Gastrocnemius medialis (tissue), 4 donors: ENCODE results near the gene GIMAP5. TPM values are rescaled to one million over a fixed set of nuclear protein-coding genes. Genes with fewer than 3 reads are reported as not detected.

Experiments
- ATAC-seq, 2 donors: fragments of 150-250 bp; one replicate each; pipeline ENCODE4 v1.9.1; 2016
- DNase-seq, 2 donors: peaks; one replicate each; pipeline ENCODE4 v3.0.0-alpha.2; 2019
- H3K27ac ChIP-seq, 4 donors: fragments of 200-600 bp; sonication (generic); 1 replicate in 1 of 4; 2 replicates in 3 of 4; pipeline ENCODE4 v1.5.1; 2016 to 2018; ENCODE audit warnings: mild to moderate bottlenecking in 2 of 4, moderate library complexity in 1 of 4
- H3K27me3 ChIP-seq, 3 donors: fragments of 200-600 bp; sonication (generic) in 2 of 3; 1 replicate in 1 of 3; 2 replicates in 2 of 3; pipeline versions ENCODE4 v1.5.1 to v1.6.0; 2016 to 2019; ENCODE audit warnings: mild to moderate bottlenecking in 1 of 3, moderate library complexity in 1 of 3
- H3K36me3 ChIP-seq, 2 donors: fragments of 200-600 bp; sonication (generic) in 1 of 2; one replicate each; pipeline ENCODE4 v1.5.1; 2017 to 2018
- H3K4me1 ChIP-seq, 2 donors: fragments of 200-600 bp; sonication (generic) in 1 of 2; one replicate each; pipeline ENCODE4 v1.5.1; 2016 to 2017; ENCODE audit warnings: mild to moderate bottlenecking in 2 of 2
- H3K4me3 ChIP-seq, 4 donors: fragments of 200-600 bp; sonication (generic) in 3 of 4; 1 replicate in 1 of 4; 2 replicates in 3 of 4; pipeline ENCODE4 v1.5.1; 2016 to 2019; ENCODE audit warnings: mild to moderate bottlenecking in 2 of 4
- H3K9me3 ChIP-seq, 3 donors: fragments of 200-600 bp; sonication (generic) in 2 of 3; 1 replicate in 1 of 3; 2 replicates in 2 of 3; pipeline ENCODE4 v1.5.1; 2016 to 2019
- POLR2A ChIP-seq, 2 donors: fragments of 450-650 bp; IDR thresholded peaks; one replicate each; pipeline ENCODE4 v1.6.1; 2017; ENCODE audit warnings: antibody characterized with exemption in 2 of 2, mild to moderate bottlenecking in 2 of 2, moderate library complexity in 2 of 2
- in situ Hi-C, 4 donors: fragments of 200-750 bp; cut with MboI; loops; one replicate each; pipeline versions ENCODE4 v1.15.0 to v1.8.0; 2017; ENCODE audit warnings: low sequenced_read_pairs in 4 of 4
- intact Hi-C: fragments of 100-400 bp; cut with DNase I; formaldehyde crosslinking; loops from one replicate; pipeline ENCODE4 v1.15.1; 2023; ENCODE audit warnings: low total_unique reads
- total RNA-seq, 4 donors: library from RNA; depleted of rRNA; stranded (reverse); fragments of >200 nt; gene quantifications; one replicate each; pipeline versions ENCODE4 v1.1.0 to v1.2.3, GENCODE V29; 2016
- TF ChIP-seq, protein P1 (sequence below), 5 experiments: fragments of 450-650 bp in 3 of 5; fragments of 200-600 bp in 2 of 5; sonication (generic) in 2 of 5; IDR thresholded peaks in 4 of 5; conservative IDR thresholded peaks in 1 of 5; 1 replicate in 4 of 5; 2 replicates in 1 of 5; pipeline ENCODE4 v1.5.1; 2016 to 2019; ENCODE audit warnings: antibody characterized with exemption in 5 of 5, mild to moderate bottlenecking in 3 of 5, moderate library complexity in 3 of 5

The GIMAP5 gene
- total RNA-seq, 4 donors from 2014 or later, result 13.5 to 29.4 (median 15.6) TPM

DNA sequence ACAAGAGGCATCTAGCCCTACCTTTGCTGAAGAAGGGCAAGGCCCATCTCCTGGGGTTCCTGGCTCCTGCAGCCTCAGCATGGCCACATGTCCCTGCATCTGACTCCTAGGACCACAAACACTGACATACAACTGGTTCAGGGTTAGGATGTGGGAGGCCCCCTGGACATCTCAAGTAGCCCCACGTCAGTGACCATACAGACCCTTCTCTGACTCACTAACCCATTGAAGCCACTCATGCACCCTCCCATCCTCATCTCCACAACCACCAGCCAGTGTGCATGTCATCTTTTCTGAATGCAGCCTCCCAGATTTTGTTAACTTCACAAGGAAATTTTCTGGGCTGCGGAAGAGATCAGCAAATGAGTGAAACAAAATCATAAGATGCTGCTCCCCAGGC, 44.7 kb downstream of the GIMAP5 start:
- H3K27me3 ChIP-seq, result no peaks in the 10 kb centered on the region
- H3K27ac ChIP-seq, result no peak overlapping the region
- no peak for TF ChIP-seq POLR2A (IDR thresholded peaks at IDR 0.05)
- TF ChIP-seq, protein P1, sequence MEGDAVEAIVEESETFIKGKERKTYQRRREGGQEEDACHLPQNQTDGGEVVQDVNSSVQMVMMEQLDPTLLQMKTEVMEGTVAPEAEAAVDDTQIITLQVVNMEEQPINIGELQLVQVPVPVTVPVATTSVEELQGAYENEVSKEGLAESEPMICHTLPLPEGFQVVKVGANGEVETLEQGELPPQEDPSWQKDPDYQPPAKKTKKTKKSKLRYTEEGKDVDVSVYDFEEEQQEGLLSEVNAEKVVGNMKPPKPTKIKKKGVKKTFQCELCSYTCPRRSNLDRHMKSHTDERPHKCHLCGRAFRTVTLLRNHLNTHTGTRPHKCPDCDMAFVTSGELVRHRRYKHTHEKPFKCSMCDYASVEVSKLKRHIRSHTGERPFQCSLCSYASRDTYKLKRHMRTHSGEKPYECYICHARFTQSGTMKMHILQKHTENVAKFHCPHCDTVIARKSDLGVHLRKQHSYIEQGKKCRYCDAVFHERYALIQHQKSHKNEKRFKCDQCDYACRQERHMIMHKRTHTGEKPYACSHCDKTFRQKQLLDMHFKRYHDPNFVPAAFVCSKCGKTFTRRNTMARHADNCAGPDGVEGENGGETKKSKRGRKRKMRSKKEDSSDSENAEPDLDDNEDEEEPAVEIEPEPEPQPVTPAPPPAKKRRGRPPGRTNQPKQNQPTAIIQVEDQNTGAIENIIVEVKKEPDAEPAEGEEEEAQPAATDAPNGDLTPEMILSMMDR (IDR thresholded peaks at IDR 0.05 in 4 of 5, conservative IDR thresholded peaks at IDR 0.05 in 1 of 5), result no peak
- in situ Hi-C loops, result loop anchor here in 3 of 4 donors (5.0 to 25.0 kb wide), 2 partner anchors 95 to 205 kb away; partner anchors contain the start of genes KCNH2 (in 3 of the 3) and NOS3 (in 3 of the 3)
- DNase-seq (no peak), ATAC-seq (no peak)
- intact Hi-C loops, result no loop called here
- no peak overlapping the region for H3K4me3 ChIP-seq
- H3K4me1 ChIP-seq, result no peaks in the 10 kb centered on the region
- H3K9me3 ChIP-seq, result no peaks in the 10 kb centered on the region
- no peaks in the 10 kb centered on the region for H3K36me3 ChIP-seq

DNA sequence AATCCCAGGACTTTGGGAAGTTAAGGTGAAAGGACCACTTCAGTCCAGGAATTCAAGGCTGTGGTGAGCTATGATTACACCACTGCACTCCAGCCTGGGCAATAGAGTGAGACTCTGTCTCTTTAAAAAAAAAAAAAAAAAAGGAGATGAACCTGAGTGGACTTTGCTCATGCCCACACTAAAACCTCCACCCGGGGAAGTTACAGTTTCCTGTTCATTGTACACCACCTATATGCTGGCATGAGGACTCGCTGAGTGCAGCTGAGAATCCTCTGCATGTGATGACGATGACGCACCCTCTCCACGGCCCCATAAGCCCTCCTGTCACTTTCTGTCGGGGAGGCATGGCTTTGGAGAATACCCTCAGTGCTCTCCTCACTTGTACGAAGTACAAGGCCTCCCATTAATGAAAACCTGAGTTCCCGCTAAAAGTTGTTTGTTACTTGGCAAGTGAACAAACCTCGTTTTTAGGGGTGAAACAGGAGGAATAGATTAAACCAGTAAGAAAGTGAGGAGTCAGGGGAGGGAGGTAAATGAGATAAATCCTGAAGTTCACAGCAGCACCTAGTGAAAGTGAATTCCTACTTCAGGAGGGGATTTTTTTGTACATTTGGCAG, 47.0 kb downstream of the GIMAP5 start:
- intact Hi-C loops (no loop called here), in situ Hi-C loops (loop anchor here in 3 of 4 donors (5.0 to 25.0 kb wide), 2 partner anchors 93 to 203 kb away; partner anchors contain the start of genes KCNH2 (in 3 of the 3) and NOS3 (in 3 of the 3))
- TF ChIP-seq POLR2A (IDR thresholded peaks at IDR 0.05), result no peak
- TF ChIP-seq, protein P1 (IDR thresholded peaks at IDR 0.05 in 4 of 5, conservative IDR thresholded peaks at IDR 0.05 in 1 of 5), result no peak
- Histone ChIP-seq H3K9me3 (no peaks in the 10 kb centered on the region), H3K27ac (no peak overlapping the region), H3K36me3 (no peaks in the 10 kb centered on the region), H3K4me1 (peaks cover 4 to 14% of the 10 kb centered on the region in 2 donors), H3K27me3 (no peaks in the 10 kb centered on the region), H3K4me3 (no peak overlapping the region)
- ATAC-seq (no peak), DNase-seq (no peak)

DNA sequence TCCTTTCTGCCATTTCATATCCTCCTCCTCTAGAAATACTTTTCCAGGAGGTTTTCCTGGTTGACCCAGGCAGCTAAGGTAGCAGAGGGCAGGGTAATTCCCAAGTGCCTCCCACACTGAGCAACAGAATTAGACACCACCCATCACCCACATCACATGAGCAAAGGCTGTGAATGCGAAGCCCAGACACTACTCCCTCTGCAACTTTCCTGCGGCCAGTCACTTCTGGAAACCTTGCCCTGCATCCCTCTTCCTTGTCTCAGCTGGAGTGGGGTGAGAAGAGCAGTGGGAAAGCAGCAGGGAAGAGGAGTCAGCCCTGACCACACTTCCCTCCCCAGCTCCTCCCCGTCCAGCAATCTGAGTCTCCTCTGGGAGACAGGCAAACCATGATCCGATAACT, 47.7 kb downstream of the GIMAP5 start:
- TF ChIP-seq, protein P1 (IDR thresholded peaks at IDR 0.05 in 4 of 5, conservative IDR thresholded peaks at IDR 0.05 in 1 of 5), result no peak
- no peak for TF ChIP-seq POLR2A (IDR thresholded peaks at IDR 0.05)
- no peaks in the 10 kb centered on the region for H3K36me3 ChIP-seq
- no peaks in the 10 kb centered on the region for H3K9me3 ChIP-seq
- H3K27me3 ChIP-seq, result no peaks in the 10 kb centered on the region
- peak overlapping the region in 1 of 4 donors; percentile 15 for H3K27ac ChIP-seq
- peaks cover 4 to 14% of the 10 kb centered on the region in 2 donors for H3K4me1 ChIP-seq
- H3K4me3 ChIP-seq, result no peak overlapping the region
- in situ Hi-C loops (loop anchor here in 3 of 4 donors (5.0 to 25.0 kb wide), 2 partner anchors 92 to 202 kb away; partner anchors contain the start of genes KCNH2 (in 3 of the 3) and NOS3 (in 3 of the 3)), intact Hi-C loops (no loop called here)
- no peak for DNase-seq
- no peak for ATAC-seq

DNA sequence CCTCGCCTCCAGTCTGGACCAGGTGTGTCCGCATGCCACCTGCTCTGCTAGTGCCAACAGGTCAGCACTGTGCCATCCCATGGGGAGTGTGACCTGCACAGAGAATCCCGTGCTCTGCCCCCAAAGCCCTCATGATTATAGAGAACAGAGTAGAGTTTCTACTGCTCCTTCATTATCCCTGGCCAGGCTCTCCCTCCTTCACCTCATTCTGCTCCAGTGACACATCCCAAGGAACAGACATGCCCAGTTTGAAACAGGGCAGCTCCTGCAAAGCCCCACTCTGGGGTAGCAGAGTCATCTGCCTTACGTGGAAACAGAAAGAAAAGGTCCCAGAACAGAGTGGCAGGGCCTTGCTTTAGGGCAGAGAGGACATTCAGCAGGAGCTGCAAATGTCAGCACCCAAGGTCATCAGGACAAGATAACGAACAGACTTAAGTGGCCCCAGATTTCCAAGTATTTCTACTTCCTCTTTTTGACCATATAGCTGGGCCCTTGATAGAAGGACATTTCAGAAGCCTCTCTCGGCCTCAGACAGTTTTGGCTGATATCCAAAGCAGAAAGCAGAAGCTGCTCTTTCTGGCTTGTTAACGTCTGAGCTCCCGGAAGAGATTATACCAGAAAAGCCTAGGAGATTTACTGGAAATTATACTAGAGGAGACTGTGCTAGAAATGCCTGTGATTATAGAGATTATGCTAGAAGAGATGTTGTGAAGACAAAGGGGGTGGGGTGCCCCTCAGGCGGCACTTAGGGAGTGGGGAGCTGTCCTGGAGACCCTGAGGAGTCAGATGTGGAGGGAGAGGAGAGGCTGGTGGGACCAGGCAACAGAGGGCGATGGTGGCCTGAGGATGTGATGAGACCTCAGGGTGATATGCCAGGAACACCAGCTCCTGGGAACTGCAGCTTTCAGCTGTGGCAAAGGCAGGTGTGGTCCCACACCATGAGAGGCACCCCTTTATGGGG, 50.4 kb downstream of the GIMAP5 start:
- TF ChIP-seq, protein P1 (IDR thresholded peaks at IDR 0.05 in 4 of 5, conservative IDR thresholded peaks at IDR 0.05 in 1 of 5), result no peak
- no peak for TF ChIP-seq POLR2A (IDR thresholded peaks at IDR 0.05)
- H3K9me3 ChIP-seq, result no peaks in the 10 kb centered on the region
- peaks cover 4 to 14% of the 10 kb centered on the region in 2 donors for H3K4me1 ChIP-seq
- no peaks in the 10 kb centered on the region for H3K27me3 ChIP-seq
- peak overlapping the region; percentile 37 to 66 (median 61) for H3K27ac ChIP-seq
- DNase-seq (no peak), ATAC-seq (peak in 1 of 2 donors; percentile 47)
- no peaks in the 10 kb centered on the region for H3K36me3 ChIP-seq
- intact Hi-C loops, result no loop called here
- no peak overlapping the region for H3K4me3 ChIP-seq
- in situ Hi-C loops, result loop anchor here in 3 of 4 donors (25.0 kb wide), 1 partner anchor 200 kb away; the partner anchor contains the start of genes KCNH2 (in 3 of the 3) and NOS3 (in 3 of the 3)
